ENCODE measurements around the gene ABHD4.
"Not testable (repeated sequence)": the region's sequence is repeated elsewhere in the genome, so short reads cannot be mapped to it uniquely, and the experiment has no call there.

Gene ABHD4

DNA sequence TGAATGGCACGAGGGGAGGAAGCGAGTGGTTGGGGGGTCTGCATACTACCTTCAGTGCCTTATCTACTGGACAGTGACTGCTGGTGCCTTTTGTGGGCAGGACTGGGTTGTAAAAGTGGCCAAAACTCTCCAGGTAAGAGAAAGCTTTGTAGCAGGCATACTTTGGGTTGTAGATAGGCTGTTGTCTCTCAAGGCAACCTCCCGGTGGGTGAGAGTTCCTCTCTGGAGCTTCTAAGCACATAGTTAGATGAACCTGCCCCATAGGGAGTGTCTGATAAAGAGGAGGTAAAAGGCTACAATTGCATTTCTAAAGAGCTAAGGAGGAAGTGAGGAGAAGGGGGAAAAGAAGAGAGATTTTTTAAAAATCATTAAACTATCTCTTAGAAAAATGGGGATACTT, 4.9 kb upstream of the ABHD4 start:
- no peak for DNase-seq

DNA sequence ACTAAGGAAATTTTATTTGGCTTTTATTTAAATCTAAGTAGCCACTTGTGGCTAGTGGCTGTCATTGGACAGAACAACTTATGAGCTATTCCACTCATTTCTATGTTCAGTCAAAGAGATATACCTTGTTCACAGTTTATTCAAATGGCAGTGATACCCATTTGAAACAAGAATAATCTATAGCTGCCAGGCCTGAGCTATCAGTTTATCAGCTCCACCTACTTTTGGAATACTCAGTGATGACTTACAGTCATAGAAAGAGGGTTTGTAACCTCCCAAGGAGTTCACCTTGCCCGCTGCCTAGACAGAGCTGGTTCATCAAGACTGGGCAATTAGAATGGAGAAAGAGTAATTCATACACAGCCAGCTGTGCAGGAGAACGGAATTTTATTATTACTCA, 4.5 kb upstream of the ABHD4 start:
- DNase-seq = no peak

DNA sequence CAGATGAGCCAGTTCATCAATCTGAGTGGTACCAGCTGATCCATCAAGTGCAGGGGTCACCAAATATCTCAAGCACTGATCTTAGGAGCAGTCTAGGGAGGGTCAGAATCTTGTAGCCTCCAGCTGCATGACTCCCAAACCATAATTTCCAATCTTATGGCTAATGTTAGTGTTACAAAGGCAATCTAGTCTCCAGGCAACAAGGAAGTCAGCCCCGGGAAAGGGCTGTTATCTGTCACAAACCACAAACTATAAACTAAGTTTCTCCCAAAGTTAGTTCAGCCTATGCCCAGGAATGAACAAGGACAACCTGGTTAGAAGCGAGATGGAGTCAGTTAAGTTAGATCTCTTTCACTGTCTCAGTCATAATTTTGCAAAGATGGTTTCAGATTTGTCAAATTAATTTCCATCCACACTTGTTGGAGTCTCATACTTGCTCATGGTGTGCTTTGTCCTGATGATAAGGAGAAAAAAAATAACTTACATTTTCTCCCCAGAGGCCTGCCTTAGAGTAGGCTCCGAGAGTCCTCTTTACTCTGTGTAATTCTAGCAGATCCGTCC, 3.9 kb upstream of the ABHD4 start:
- no peak for DNase-seq

DNA sequence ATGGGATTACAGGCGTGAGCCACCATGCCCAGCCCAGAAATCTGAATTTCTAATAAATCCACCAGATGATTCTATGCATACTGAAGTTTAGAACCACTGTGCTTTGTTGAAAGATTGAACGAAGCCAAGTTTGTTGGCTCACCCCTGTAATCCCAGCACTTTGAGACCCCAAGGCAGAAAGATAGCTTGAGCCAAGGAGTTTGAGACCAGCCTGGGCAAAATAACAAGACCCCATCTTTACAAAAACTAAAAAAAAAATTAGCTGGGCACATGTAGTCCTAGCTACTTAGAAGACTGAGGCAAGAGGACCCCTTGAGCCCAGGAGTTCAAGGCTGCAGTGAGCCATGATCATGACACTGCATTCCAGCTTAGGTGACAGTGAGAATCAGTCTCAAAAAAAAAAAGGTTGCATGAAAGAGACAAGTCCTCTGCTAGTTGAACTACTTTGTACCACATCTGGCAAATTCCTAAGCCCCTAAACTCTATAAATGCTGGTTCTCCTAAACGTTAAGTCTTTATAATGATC, 1.7 kb upstream of the ABHD4 start:
- DNase-seq = no peak

DNA sequence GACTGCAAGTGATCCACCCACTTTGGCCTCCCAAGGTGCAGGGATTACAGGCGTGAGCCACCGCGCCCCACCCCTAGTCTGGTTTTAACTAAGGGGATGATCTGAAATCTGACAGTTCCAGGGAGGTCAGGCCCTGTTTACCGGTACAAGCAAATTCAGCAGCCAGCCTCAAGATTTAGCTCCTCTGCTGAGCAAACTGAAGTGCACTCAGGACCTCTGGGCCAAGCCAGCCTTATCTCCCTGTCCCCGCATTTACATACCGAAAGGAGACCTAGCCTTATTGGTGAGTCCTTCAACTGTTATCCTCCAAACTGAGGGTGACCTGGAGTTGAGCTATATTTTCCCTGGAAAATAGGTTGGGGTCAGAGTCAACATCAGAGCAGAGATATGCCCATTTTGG, 835 bp upstream of the ABHD4 start:
- DNase-seq = no peak

DNA sequence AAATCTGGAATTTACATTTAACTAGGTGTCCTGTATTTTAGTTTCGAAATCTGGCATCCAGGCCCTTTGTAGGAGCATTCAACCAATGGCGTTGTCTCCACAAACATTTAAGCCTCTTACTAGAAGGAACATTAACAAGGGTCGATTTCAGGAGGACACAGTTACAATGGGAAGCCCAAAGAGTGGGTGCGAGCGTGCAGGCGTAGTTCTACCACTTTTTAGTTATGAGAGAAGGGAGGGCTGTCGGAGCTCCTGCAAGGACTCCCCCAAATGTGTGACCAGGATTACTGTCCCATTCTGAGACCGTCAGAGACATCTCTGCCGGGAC, 365 bp upstream of the ABHD4 start:
- DNase-seq = no peak

DNA sequence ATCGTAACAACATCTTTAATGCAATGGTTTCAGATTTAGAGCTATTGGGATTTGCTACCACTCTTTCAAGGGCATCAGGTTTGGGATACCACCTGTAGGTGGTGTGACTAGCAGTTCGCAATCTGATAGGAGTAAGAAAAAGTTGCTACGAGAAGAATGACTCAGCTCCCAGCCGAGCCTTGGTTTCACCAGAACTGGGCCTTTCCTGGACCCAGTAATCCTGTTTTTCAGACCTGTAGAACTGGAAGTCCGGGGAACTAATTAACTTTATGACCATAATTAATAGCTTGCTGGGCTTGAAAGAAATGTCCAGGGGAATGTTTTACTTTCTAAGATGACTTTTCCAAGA, 770 bp downstream of the ABHD4 start:
- no peak for DNase-seq

DNA sequence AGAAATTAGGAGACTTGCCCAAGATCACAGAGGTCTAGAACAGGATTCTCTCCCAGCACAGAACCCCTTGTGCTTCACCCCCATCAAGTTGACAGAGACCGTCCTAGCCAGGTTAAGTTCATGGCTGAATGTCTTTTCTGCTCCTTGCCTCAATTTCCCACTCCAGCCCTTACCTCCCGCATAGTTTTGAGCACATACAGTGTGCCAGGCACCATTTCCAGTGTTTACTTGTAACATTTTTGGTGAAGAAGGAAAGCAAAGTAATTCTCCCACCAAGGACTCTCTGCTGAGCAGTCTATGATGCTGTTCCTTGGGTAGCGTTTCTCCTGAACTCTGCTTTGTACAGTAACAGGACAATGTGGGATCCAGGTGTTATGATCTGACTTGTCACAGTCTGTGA, 1.2 kb downstream of the ABHD4 start:
- no peak for DNase-seq

DNA sequence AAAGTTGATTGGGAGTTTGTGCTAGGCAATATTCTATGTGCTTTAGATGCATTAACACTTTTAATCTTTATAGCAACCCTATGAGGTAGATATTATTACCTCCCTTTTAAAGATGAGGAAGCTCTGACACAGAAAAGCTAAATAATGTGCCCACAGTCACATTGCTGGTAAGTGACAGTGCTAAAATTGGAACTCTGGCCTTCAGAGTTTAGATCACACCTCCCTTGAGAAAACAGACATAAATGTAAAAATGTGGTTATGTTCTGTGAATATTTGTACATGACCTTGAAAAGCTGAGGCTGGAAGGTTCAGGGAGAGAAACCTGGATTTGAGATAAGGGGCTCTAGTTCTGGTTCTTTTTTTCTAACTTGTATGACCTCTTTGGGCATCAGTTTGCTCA, 1.9 kb downstream of the ABHD4 start:
- no peak for DNase-seq

DNA sequence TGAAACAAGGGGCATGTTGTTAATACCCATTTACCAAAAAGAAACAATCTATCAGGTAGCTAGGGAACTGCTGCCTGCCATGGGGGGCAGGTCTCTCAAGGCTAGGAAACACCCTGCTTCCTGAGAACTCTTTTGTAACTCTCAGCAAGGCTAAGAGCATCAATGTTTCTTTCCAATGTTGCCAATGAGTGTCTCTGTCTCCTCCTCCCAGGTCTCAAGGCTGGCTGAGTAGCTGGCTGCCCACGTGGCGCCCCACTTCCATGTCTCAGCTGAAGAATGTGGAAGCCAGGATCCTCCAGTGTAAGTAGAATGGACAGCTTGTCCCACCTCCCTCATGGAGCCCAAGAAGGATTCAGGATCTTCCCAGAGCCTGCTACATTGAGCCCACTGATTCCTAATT, 3.4 kb downstream of the ABHD4 start:
- no peak for DNase-seq

DNA sequence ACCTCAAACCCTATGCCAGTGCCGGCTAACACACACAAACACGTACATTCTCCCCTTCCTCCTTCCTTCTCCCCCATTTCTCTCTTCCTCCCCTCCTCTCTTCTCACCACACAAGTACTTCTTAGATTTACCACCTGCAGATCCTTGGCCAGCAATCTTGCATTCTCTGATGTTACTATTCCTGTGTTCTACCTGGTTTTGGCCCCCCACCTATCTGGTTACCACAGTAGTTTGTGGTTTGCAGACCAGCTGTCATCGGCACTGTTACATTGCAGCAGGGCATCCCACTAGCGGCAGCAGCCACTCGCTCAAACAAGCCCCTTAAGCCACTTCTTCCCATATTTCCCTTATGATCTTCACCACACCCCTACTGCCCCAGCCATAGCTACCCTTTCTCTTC, 3.9 kb downstream of the ABHD4 start:
- no peak for DNase-seq

DNA sequence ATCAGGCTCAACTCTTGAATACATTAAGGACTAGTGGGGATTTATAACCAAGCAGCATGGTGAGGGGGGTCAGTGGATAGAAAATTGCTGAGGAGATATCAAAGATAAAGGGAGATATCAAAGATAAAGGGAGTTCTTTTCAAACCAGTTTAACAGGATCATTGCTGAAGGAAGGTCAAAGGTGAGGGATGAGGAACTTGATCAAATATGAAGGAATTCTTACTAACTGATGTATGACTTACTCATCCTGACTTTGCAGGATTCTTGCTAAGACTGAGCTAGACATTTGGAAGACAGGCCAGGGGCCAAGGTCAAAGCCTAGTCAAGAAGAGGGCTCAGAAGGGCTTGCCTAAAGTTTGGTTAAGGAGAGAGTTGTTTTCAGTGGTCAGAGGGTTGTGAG, 4.8 kb downstream of the ABHD4 start:
- DNase-seq = no peak

DNA sequence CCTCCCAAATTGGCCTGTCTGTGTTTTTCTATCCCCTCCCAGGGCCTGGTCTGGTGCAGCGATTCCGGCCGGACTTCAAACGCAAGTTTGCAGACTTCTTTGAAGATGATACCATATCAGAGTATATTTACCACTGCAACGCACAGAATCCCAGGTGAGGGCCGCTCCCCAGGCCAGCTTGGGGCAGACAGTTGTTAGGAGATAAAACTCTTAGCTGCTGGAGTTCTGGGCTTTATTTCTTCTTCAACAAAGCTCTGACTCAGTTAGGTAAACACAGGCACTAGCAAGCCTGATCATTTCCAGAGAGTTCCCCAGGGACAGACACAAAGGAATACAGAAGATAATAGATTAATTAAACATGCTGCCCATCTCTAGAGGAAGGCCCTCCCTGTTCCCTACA, 8.3 kb downstream of the ABHD4 start:
- no peak for DNase-seq

DNA sequence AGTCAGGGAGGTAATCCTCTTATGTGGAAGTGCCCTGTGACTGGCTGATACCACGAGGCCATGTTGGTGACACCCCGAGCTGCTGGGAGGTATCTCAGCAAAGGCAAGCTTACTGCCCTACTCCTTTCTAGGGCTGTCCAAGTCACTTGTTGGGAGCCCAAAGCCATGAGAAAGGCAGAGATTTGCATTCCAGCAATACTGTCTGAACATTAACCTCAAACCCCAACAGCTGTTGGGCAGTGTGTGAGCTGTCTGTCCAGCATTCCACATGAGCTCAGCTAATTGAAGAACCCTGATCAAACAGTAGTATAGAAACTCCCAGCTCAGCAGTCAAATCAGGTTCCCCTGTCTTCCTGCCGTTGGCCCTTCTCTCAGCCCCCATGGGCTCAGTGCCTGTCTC, 9.2 kb downstream of the ABHD4 start:
- no peak for DNase-seq

DNA sequence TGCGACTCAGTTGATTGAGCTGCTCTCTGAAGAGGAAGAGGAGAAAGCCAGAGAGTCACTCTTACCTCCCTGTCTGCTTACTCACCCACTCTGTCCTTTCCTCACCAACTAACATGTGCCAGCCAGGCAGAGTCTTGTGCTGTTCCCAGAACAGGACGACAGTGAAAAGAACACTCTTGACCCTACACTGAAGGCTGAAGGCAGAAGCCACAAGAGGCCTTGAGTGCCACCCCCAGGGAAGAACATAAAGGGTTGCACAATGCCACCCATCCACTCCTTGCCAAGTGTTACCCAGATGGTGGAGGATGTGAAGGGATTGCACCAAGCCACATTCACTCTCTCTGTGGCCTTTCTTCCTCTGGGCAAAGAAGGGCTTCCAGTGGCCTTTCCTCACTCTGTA, 12.8 kb downstream of the ABHD4 start:
- no peak for DNase-seq

DNA sequence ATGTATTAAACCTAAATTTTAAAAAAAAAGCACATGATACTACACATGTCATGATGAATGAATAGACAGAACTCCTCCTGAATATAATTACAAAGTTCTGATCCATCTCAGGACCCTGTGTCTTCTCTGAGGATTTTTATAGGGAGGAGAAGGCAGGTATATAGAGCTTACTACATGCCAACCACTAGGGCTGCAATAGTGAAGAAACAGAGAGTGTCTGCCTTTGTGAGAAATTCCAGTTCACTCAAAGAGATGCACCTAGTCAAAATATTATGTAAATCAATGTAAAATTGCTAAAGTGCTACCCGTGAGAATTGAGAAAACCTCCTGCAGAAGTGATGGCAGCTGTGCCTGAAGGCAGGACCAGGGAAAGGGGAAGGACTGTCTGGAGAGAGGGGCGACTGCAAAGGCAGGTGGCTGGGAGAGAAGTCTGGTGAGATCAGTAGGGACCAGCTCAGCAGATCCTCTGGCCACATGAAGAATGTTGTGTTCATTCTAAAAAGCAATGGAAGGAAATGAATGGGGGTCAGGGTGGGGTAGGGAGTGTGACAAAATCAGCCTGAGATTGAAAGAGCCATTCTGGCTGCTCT, 15.1 kb downstream of the ABHD4 start:
- DNase-seq = no peak

DNA sequence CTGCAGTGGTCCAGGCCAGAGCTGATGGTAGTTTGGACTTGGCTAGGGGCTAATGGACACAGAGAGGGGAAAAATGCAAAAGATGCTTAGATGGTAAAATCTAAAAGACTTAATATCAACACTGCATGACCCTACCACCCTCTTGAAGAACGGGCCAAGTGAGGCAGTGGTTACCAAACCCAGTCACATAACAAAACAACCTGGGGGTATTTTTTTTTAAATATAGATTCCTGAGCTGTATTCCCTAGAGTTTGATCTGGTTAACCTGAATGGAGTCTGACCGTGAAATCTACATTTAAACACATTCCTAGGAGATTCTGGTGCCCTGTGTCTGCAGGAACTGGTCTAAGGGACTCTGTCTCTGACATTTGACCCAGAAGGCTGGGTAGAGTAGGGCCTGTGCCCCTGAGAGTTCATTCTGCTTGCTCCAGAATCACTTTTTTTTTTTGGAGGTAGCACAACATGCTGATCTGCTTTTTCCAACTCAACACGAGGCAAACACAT, 15.7 kb downstream of the ABHD4 start:
- DNase-seq = no peak

DNA sequence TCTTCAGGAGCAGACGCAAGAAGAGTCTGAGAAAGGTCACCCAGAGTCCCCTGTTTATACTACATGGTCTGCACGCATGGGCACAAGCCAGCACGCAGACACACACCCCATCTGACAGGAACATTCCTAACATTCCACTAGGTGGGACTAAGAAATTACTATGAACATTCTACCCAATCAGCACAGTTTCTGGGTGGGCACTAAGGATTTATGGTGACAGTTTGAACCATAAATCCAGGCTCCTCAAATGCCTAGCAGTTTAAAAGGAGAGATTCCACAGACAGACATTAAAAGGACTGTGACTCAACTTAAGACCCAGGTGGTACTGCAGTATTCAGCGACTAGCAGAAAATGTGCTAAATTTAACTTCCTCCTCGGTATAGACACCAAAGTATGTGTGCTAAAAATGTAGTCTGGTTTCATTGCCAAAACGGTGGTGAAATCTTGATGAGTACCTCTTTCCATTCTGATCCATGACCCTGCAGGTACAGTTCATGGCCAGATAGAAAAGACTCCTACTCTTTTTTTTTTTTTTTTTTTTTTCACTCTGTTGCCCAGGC, 16.2 kb downstream of the ABHD4 start:
- no peak for DNase-seq

DNA sequence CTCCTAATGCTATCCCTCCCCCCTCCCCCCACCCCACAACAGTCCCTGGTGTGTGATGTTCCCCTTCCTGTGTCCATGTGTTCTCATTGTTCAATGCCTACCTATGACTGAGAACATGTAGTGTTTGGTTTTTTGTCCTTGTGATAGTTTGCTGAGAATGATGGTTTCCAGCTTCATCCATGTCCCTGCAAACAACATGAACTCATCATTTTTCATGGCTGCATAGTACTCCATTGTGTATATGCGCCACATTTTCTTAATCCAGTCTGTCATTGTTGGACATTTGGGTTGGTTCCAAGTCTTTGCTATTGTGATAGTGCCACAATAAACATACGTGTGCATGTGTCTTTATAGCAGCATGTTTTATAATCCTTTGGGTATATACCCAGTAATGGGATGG, 17.7 kb downstream of the ABHD4 start:
- not testable (repeated sequence) for DNase-seq

DNA sequence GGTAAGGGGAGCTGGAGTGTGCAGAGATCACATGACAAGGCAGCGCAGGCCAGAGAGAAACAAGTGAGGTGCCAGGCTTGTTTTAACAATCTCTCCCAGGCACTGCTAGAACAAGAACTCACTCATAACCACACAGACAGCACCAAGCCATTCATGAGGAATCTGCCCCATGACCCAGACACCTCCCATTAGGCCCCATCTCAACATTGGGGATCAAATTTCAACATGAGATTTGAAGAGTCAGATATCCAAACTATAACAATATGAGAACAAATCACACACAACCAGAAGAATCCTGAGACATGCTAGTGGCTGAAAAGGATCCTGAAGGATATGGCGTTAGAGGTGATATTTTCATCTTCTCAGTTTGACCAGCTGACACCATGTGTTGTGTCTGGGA, 24.2 kb downstream of the ABHD4 start:
- DNase-seq = no peak

DNA sequence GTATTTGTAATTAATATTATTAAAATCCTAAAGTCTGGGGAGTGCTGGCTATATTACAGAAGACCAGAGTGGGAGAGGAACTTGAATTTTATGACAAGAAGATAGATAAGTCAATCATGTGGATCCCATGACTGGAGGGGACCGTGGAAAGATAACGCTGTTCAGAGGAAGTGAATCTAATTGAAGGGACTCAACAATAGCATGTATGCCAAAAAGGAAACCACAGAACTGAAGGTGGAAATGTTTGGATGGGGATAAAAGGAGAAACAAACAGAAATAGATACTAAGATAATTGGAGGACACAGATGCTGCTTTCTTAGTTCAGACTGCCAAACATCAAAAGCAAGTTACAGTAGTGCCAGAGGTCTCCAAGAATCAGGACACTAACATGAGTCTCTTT, 24.9 kb downstream of the ABHD4 start:
- no peak for DNase-seq

DNA sequence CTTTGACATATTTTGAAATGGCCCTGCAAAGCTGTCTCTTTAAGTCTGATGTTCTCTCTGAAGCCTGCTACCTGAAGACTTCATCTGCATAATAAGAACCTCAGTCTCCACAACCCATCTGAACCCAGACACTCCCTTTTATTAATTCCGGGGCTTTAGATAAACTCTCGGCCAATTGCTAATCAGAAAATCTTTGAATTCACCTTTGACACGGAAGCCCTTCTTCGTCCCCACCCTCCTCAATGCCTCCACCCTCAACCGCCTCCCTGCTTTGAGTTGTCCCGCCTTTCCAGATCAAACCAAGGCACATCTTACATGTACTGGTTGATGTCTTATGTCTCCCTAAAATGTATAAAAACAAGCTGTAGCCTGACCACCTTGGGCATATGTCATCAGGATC, 28.5 kb downstream of the ABHD4 start:
- DNase-seq = no peak

DNA sequence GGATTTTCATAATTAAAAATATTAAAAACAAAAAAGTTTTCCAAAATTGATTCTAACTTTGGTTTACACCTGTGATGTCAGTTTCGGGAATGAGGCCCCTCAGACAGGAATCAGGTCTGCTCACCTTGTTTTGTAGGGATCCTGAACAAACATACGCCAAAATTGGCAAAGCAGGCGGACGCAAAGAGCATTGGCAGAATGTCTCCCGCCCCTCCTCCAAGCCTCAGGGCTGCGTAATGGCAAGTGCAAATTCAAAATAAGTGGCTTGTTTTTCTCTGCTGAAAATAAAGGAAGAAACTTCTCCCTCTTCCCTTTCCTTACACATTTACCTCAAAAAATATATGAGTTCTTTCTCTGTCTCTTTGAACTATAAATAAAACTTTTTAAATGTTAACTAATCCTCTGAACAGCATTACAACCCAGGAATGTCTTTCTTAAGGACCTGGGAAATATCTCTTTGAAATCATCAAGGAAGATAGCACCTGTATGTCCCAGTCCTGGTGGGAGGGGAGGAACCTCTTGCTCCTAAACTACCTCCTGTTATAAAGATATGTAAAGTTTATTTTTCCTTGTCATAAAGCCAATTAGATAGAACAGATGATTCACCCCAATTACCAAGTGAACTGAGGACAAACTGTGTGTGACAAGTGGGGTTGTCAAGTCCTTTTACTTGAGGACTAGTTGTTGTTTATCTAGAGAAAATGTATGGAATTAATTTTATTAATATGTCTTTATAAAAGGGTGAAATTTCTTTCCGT, 29.6 kb downstream of the ABHD4 start:
- no peak for DNase-seq

DNA sequence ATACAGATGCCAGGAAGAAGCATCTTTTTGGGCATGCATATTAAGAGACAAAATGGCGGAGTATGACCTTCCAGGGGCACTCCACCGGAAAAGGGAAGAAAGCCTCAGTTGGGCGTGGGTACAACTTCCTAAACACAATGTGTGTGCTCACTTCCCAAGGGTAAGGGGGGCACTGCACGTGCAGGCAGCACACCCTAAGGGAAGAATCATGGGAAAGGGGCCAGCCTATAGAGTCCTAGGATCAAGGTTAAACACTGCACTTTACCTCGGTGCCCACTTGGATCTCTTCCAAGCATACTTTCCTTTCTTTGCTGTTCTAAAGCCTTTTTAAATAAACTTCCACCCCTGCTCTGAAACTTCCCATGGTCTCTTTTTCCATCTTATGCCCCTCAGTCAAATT, 31.3 kb downstream of the ABHD4 start:
- DNase-seq = no peak

All from activated CD4-positive, CD25-positive, alpha-beta regulatory T cell treated with anti-CD3 and anti-CD28 coated beads, Interleukin-2, amount 50 U/mL, for 72 hours (primary cell).